GM19193 (cell line): ENCODE measurements around the gene LRRC72.

Experiments
- POLR2A ChIP-seq: IDR thresholded peaks from 4 replicates; pipeline ENCODE4 v1.6.1; 2011; ENCODE audit not compliant: insufficient read depth, insufficient read length; ENCODE audit errors: extremely low read depth

Gene LRRC72

DNA sequence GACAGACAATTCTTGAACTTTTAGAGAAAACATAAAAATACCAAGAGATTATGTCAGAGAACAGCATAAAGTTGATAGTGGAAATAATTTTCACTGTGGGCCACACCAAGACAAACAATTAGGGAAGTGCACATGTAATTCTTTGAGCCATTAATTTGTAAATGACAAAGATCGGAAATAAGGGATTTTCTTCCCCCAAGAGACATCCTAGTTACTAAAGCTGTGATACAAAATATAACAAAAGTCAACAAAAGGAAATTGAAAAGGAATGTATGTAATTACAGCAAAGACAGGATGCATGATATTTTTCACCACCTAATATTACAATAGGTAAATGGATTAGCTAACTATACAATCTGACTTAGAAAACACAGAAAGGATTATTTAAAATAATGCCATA lies 12.4 kb upstream of the LRRC72 start:
- no peak for TF ChIP-seq POLR2A

DNA sequence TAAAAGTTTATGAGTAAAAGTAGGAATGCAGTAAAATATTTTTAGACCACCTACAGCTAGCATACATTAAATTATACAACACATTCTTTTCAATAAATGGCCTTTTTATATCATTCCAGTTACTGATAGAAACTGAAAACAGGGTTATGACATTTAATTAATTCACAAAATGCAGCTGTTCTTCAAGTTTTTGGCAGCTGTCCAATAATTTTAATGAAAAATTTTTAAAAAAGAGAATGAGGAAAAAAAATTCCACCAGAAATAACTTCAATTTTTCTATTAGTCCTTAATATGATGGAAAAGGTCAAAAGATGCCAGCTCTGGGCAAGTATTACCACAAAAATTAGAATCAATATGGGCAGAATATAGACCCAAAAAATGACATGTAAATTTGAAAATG lies 11.9 kb upstream of the LRRC72 start:
- no peak for TF ChIP-seq POLR2A

GRCh38 chr7:16515785-16516685 lies 10.6 kb upstream of the LRRC72 start:
- TF ChIP-seq POLR2A = no peak

- TF ChIP-seq POLR2A = no peak
These were observed 2.3 kb upstream of the LRRC72 start for GRCh38 chr7:16524332-16524731.

GRCh38 chr7:16528520-16528919 lies 1.9 kb downstream of the LRRC72 start:
- TF ChIP-seq POLR2A = no peak

DNA sequence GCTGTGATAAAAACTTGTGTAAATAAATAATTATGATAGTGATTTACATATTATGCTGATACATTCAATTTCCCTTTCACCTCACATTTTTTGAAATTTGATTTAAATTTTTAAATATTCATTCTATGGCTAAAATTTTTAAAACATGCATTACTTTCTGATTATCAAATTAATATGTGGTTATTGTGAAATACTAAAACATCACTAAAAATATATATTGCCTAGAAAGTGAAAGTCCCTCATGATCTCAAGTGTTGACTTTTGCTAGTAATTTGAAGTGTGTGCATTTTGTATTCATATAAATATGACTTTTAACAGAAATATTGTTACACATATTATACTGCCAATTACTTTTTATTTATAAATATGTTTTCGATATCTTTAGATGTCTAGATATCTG lies 3.1 kb downstream of the LRRC72 start:
- no peak for TF ChIP-seq POLR2A

DNA sequence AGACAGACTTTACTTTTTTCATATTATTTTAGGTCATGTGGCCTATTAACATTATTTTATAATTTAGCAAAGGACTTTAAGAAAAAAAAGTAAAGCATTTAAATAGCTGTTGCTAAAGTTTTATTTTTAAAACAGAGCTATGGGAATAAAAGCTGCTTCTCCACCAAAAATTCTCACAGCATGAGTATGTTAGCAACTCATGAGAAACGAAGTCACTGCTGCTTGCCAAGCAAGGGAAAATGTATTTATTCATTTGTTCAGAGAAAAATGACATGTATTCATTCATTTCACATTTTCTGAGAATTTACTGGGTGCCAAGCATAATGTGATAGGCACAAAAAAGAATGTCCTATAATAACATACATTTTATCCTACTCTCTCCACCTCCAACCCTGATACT lies 5.1 kb downstream of the LRRC72 start:
- no peak for TF ChIP-seq POLR2A

DNA sequence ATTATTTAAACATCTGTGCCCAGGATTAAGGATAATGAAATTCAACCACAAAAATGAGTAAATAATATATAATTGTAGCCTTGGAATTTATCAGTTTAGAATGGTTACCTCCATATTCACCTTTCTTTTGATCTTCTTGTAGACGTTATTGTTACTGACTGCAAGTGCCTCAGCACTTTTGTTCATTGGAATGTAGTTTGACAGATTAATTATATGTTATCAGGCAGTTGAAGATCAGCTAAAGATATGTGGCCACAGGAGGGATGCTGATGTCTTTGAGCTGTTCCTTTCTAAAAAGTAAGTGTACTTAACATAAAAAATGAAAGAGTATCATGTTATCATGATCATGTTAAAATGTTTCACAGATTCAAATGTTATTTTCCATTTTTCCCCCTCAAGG lies 5.6 kb downstream of the LRRC72 start:
- TF ChIP-seq POLR2A = no peak

GRCh38 chr7:16535500-16535899 lies 8.9 kb downstream of the LRRC72 start:
- TF ChIP-seq POLR2A = no peak

- no peak for TF ChIP-seq POLR2A
These were observed 15.8 kb downstream of the LRRC72 start for GRCh38 chr7:16542401-16542800.

- TF ChIP-seq POLR2A = no peak
These were observed 16.8 kb downstream of the LRRC72 start for GRCh38 chr7:16543456-16543855.

DNA sequence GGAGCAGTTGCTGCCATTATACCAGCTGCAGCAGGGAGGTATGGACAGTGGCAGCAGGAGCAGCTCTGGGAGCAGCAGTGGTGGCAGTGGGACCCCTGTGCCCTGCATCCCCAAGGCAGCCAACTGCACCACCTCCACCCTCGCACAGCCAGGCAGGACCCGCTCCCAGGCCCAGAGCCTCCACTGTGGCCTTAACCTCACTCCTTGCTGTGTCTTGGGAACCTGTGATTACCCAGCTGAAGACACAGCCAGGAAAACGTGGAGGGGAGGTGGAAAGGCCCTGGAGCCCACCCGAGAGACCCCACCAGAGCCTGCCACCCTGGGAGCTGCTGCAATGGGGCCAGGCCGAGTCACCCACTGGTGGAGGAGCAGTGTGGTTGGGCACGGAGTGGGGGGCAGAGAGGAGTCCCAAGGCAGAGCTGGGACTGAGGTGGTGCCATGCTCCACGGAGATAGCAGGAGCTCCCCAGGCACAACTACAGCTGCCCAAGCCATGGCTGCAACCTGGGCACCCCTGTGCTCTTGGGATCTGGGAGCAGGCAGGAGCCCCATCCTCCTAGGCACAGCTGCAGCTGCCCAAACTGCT lies 20.4 kb downstream of the LRRC72 start:
- no peak for TF ChIP-seq POLR2A

- TF ChIP-seq POLR2A = no peak
These were observed 21.8 kb downstream of the LRRC72 start for GRCh38 chr7:16548428-16548827.

DNA sequence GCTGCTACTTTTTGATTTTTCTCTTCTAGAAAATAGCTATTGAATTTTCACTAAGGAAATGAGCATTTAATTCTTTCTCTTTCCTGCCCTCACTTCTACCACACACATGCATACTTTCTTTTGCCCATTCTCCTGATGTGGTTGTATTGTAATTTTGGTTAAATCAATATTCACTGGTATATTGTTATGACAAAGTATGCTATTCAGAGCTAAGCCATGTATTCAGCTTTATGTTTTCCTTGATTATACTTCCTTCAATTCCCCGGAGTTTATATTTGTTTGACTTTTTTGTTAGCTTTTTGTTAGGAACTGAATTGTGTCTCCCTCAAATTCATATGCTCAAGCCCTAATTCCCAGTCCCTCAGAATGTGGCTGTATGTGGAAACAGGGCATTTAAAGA lies 24.0 kb downstream of the LRRC72 start:
- no peak for TF ChIP-seq POLR2A

DNA sequence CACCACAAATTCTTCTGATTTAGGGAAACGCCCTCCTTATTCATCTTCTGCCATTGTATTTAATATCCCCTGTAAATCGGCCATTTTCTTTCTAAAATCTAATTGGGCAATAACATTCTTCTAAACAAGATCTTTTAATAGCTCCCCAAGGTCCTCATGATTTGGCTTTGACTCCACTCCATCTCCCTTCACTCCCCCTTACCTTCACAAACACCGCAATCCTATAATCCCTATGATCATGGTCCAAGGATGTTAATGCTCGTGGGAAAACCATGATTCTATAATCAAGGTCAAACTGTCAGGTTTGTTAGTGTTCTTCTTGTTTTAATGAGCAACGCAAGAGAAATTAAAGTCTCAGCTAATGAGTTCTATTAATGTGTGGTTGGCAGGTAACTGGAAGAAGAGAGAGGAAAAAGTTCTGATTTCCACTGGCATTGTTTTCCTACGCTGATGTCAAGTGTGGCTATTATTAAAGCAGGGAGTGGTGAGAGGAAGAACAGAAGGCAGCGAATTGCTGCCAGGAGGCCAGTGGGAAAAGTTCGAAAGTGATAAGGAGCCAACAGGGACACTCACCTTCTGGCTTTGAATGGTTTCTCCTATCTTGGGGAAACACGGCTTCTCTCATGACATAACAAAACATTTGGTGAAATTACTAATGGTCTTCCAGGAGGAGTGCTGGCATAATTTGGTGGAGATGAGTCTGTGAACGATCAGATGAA lies 28.1 kb downstream of the LRRC72 start:
- TF ChIP-seq POLR2A = no peak

DNA sequence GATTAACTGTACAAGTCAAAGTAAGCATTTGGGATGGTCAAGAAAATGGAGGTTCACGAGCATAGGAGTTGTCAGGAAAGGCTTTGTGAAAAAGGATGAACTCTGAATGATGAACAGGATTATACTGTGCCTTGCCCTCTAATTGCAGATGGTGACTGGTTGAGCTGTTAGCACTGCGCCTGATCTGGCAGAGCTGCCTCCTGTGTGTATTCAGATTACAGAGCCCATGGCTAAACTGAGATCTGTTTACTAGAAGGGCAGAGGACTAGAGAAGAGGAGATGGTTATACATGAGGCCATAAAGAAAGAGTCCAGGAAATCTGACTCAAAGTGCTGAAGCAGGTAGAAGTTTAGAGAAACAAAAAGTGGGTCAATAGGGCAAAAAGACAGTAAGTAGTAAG lies 29.7 kb downstream of the LRRC72 start:
- TF ChIP-seq POLR2A = no peak
